GM12872 (cell line): ENCODE measurements around the gene CCR8.
A peak's percentile ranks its signal among the peaks of the same experiment; 100 is the strongest.

ENCODE experiments used
- CTCF ChIP-seq: IDR thresholded peaks from 3 replicates; pipeline ENCODE4 v1.5.1; 2011; ENCODE audit warnings: low read depth, mild to moderate bottlenecking, low read length, moderate library complexity; ENCODE audit not compliant: insufficient read depth

CCR8 gene

GRCh38 chr3:39286771-39287170 is 42.7 kb upstream of the CCR8 start:
- no peak for TF ChIP-seq CTCF

- no peak for TF ChIP-seq CTCF
Observed at GRCh38 chr3:39287216-39288164, 42.0 kb upstream of the CCR8 start.

- peak; percentile 97 for TF ChIP-seq CTCF
Observed at GRCh38 chr3:39288300-39288808, 41.2 kb upstream of the CCR8 start.

- no peak for TF ChIP-seq CTCF
Observed at GRCh38 chr3:39289107-39289506, 40.4 kb upstream of the CCR8 start.

GRCh38 chr3:39290255-39290654 is 39.3 kb upstream of the CCR8 start:
- no peak for TF ChIP-seq CTCF

GRCh38 chr3:39291903-39292329 is 37.6 kb upstream of the CCR8 start:
- peak; percentile 96 for TF ChIP-seq CTCF

- TF ChIP-seq CTCF = no peak
Observed at GRCh38 chr3:39292961-39293360, 36.5 kb upstream of the CCR8 start.
